HepG2 (cell line): ENCODE measurements around the gene HOXA11. TPM values are rescaled to one million over a fixed set of nuclear protein-coding genes. Genes with fewer than 3 reads are reported as not detected.

Experiments
- AKAP8 ChIP-seq: sonication (generic); formaldehyde crosslinking; IDR thresholded peaks from 2 replicates; pipeline ENCODE4 v1.5.1; 2020; ENCODE audit warnings: mild to moderate bottlenecking, missing genetic modification reagents
- E2F2 ChIP-seq: sonication (generic); formaldehyde crosslinking; IDR thresholded peaks from 2 replicates; pipeline ENCODE4 v1.4.0; 2020; ENCODE audit warnings: missing genetic modification reagents, borderline replicate concordance
- EED ChIP-seq: sonication (generic); formaldehyde crosslinking; IDR thresholded peaks from 2 replicates; pipeline ENCODE4 v1.5.0; 2020; ENCODE audit warnings: mild to moderate bottlenecking, missing genetic modification reagents
- GTF3A ChIP-seq: sonication (generic); formaldehyde crosslinking; conservative IDR thresholded peaks from 2 replicates; pipeline ENCODE4 v1.4.0; 2020; ENCODE audit warnings: mild to moderate bottlenecking, missing genetic modification reagents
- HES4 ChIP-seq: sonication (generic); formaldehyde crosslinking; IDR thresholded peaks from 2 replicates; pipeline ENCODE4 v1.9.0; 2021; ENCODE audit warnings: mild to moderate bottlenecking, missing genetic modification reagents, borderline replicate concordance
- JARID2 ChIP-seq: sonication (generic); formaldehyde crosslinking; IDR thresholded peaks from 2 replicates; pipeline ENCODE4 v1.8.1; 2023; ENCODE audit warnings: missing genetic modification reagents, inconsistent platforms; ENCODE audit not compliant: insufficient replicate concordance
- JUND ChIP-seq: sonication (generic); formaldehyde crosslinking; IDR thresholded peaks from 2 replicates; pipeline ENCODE4 v1.8.0; 2022; ENCODE audit warnings: mild to moderate bottlenecking, missing genetic modification reagents
- KDM5A ChIP-seq: fragments of 200-600 bp; sonication (generic); IDR thresholded peaks from 2 replicates; pipeline ENCODE4 v1.7.0; 2018; ENCODE audit warnings: antibody characterized with exemption, mild to moderate bottlenecking, low read length, borderline replicate concordance
- MAZ ChIP-seq, 2 experiments: sonication (generic) in 1 of 2; formaldehyde crosslinking in 1 of 2; IDR thresholded peaks; 2 replicates each; pipeline versions ENCODE4 v1.5.0 to v1.6.1; 2012 to 2020; ENCODE audit warnings: low read depth in 2 of 2, mild to moderate bottlenecking in 2 of 2, borderline replicate concordance in 1 of 2, improper control_type of control experiment in 1 of 2, low read length in 1 of 2, missing genetic modification reagents in 1 of 2, moderate library complexity in 1 of 2
- MIER2 ChIP-seq: IDR thresholded peaks from 2 replicates; pipeline ENCODE4 v1.6.1; 2016; ENCODE audit warnings: missing biosample characterization, missing genetic modification reagents
- PHF21A ChIP-seq: sonication (generic); formaldehyde crosslinking; IDR thresholded peaks from 2 replicates; pipeline ENCODE4 v1.5.0; 2020; ENCODE audit warnings: mild to moderate bottlenecking, missing genetic modification reagents
- SP2 ChIP-seq: sonication (generic); formaldehyde crosslinking; IDR thresholded peaks from 2 replicates; pipeline ENCODE4 v1.5.1; 2020; ENCODE audit warnings: mild to moderate bottlenecking, missing genetic modification reagents
- XRCC5 ChIP-seq: fragments of 200-400 bp; formaldehyde crosslinking; optimal IDR thresholded peaks from 2 replicates; pipeline ENCODE3; 2017; ENCODE audit warnings: mild to moderate bottlenecking, low read length
- ZBTB33 ChIP-seq: sonication (generic); formaldehyde crosslinking; IDR thresholded peaks from 2 replicates; pipeline ENCODE4 v1.4.0; 2020; ENCODE audit warnings: missing genetic modification reagents
- ZBTB38 ChIP-seq: sonication (generic); formaldehyde crosslinking; IDR thresholded peaks from 2 replicates; pipeline ENCODE4 v1.5.1; 2020; ENCODE audit warnings: mild to moderate bottlenecking, missing genetic modification reagents
- ZKSCAN8 ChIP-seq: IDR thresholded peaks from 2 replicates; pipeline ENCODE4 v1.6.1; 2016; ENCODE audit warnings: borderline replicate concordance, missing genetic modification reagents, missing compliant biosample characterization
- ZNF180 ChIP-seq: sonication (generic); formaldehyde crosslinking; IDR thresholded peaks from 2 replicates; pipeline ENCODE4 v1.4.0; 2020; ENCODE audit warnings: low read depth, missing genetic modification reagents, borderline replicate concordance
- ZNF224 ChIP-seq: sonication (generic); formaldehyde crosslinking; IDR thresholded peaks from 2 replicates; pipeline ENCODE4 v1.5.0; 2020; ENCODE audit warnings: mild to moderate bottlenecking, missing genetic modification reagents
- ZNF276 ChIP-seq: sonication (generic); formaldehyde crosslinking; IDR thresholded peaks from 2 replicates; pipeline ENCODE4 v1.4.0; 2020; ENCODE audit warnings: mild to moderate bottlenecking, low read depth, missing genetic modification reagents
- ZNF550 ChIP-seq: sonication (generic); formaldehyde crosslinking; IDR thresholded peaks from 2 replicates; pipeline ENCODE4 v1.4.0; 2020; ENCODE audit warnings: mild to moderate bottlenecking, missing genetic modification reagents, borderline replicate concordance
- ZNF552 ChIP-seq: sonication (generic); formaldehyde crosslinking; IDR thresholded peaks from 2 replicates; pipeline ENCODE4 v1.9.0; 2022; ENCODE audit warnings: missing genetic modification reagents, mild to moderate bottlenecking, borderline replicate concordance
- ZNF562 ChIP-seq: sonication (generic); formaldehyde crosslinking; IDR thresholded peaks from 2 replicates; pipeline ENCODE4 v1.8.0; 2022; ENCODE audit warnings: missing genetic modification reagents, borderline replicate concordance
- ZNF572 ChIP-seq: sonication (generic); formaldehyde crosslinking; IDR thresholded peaks from 2 replicates; pipeline ENCODE4 v1.5.1; 2020; ENCODE audit warnings: mild to moderate bottlenecking, missing genetic modification reagents
- ZNF605 ChIP-seq: sonication (generic); formaldehyde crosslinking; IDR thresholded peaks from 2 replicates; pipeline ENCODE4 v1.8.0; 2022; ENCODE audit warnings: mild to moderate bottlenecking, missing genetic modification reagents
- ZNF670 ChIP-seq: sonication (generic); formaldehyde crosslinking; IDR thresholded peaks from 2 replicates; pipeline ENCODE4 v1.8.0; 2022; ENCODE audit warnings: mild to moderate bottlenecking, missing genetic modification reagents, borderline replicate concordance
- ZNF678 ChIP-seq: sonication (generic); formaldehyde crosslinking; IDR thresholded peaks from 2 replicates; pipeline ENCODE4 v1.4.0; 2020; ENCODE audit warnings: mild to moderate bottlenecking, missing genetic modification reagents
- ZNF782 ChIP-seq: sonication (generic); formaldehyde crosslinking; IDR thresholded peaks from 2 replicates; pipeline ENCODE4 v1.4.0; 2020; ENCODE audit warnings: missing genetic modification reagents, mild to moderate bottlenecking, borderline replicate concordance
- polyA plus RNA-seq, 8 experiments: library from polyadenylated mRNA; depleted of rRNA in 3 of 8; stranded (reverse) in 7 of 8; unstranded in 1 of 8; fragments of >200 nt; fragmentation: Illumina TruSeq in 4 of 8; extraction: Trizol in 4 of 8; gene quantifications; 2 replicates each; pipeline versions ENCODE4 v1.2.1 to v1.2.3, GENCODE V29; 2011 to 2016; ENCODE audit warnings: low read depth in 4 of 8, missing spikeins in 1 of 8, mixed read lengths in 1 of 8; ENCODE audit not compliant: insufficient read depth in 1 of 8
- total RNA-seq, 5 experiments: library from RNA; depleted of rRNA; stranded (reverse); fragments of >200 nt; fragmentation: Illumina TruSeq; extraction: Trizol; gene quantifications; 2 replicates each; pipeline ENCODE4 v1.2.3, GENCODE V29; 2016; ENCODE audit warnings: low read depth in 1 of 5

HOXA11 gene
- total and polyA plus RNA-seq, 2 of the 13 experiments (the other 11 are each of a cell fraction or from before 2014, with no cell fraction given) = not detected

GRCh38 chr7:27161214-27161720 is 23.8 kb downstream of the HOXA11 start (continued):
- no peak for TF ChIP-seq ZNF670 (CRISPR knock-in tag)
- TF ChIP-seq MIER2 (CRISPR knock-in tag) = no peak
- TF ChIP-seq KDM5A = no peak
- TF ChIP-seq JUND = no peak
- TF ChIP-seq ZBTB38 = no peak
- no peak for TF ChIP-seq JARID2 (CRISPR knock-in tag)
- TF ChIP-seq HES4 (CRISPR knock-in tag) = no peak
- TF ChIP-seq ZNF572 (CRISPR knock-in tag) = no peak
- TF ChIP-seq SP2 (CRISPR knock-in tag) = no peak
- no peak for TF ChIP-seq ZNF782
- TF ChIP-seq PHF21A = 0 out of 2 replicates have a peak, but pooled peaks have one; percentile 25
- peak; percentile 7; the same call in 1 of the 2 replicates for TF ChIP-seq ZNF605 (CRISPR knock-in tag)
- TF ChIP-seq ZNF276 = 0 out of 2 replicates have a peak, but pooled peaks have one; percentile 2
- TF ChIP-seq EED (CRISPR knock-in tag) = 0 out of 2 replicates have a peak, but pooled peaks have one; percentile 43
- TF ChIP-seq AKAP8 (CRISPR knock-in tag) = no peak
- no peak for TF ChIP-seq ZNF550 (CRISPR knock-in tag)
- TF ChIP-seq ZKSCAN8 (CRISPR knock-in tag) = no peak
- TF ChIP-seq GTF3A (CRISPR knock-in tag) = no peak
- no peak for TF ChIP-seq ZNF180 (CRISPR knock-in tag)
- TF ChIP-seq ZNF224 (CRISPR knock-in tag) = no peak
- TF ChIP-seq MAZ (IDR thresholded peaks at IDR 0.05; ENCODE audit: borderline replicate concordance, low read depth, low read length) = no peak
- TF ChIP-seq MAZ (CRISPR knock-in tag; IDR thresholded peaks at IDR 0.05; ENCODE audit: low read depth) = no peak; the same call in 1 of the 2 replicates
- no peak for TF ChIP-seq ZBTB33 (CRISPR knock-in tag)
- no peak for TF ChIP-seq E2F2 (CRISPR knock-in tag)
- TF ChIP-seq ZNF552 (CRISPR knock-in tag) = no peak
- TF ChIP-seq ZNF678 (CRISPR knock-in tag) = no peak
- no peak for TF ChIP-seq XRCC5
- TF ChIP-seq ZNF562 (CRISPR knock-in tag) = no peak
